ENCODE data around the gene ST6GALNAC3.

The ST6GALNAC3 gene

GRCh38 chr1:76170084-76170483 is 95.5 kb downstream of the ST6GALNAC3 start:
- in situ Hi-C loops (cut with MboI; ENCODE audit: low pct_unique_long_range_greater_than_20kb, low sequenced_read_pairs), result no loop called here
- no peak for DNase-seq

GRCh38 chr1:76170513-76170912 is 96.0 kb downstream of the ST6GALNAC3 start:
- in situ Hi-C loops (cut with MboI; ENCODE audit: low pct_unique_long_range_greater_than_20kb, low sequenced_read_pairs), result no loop called here
- no peak for DNase-seq

GRCh38 chr1:76176000-76176399 is 101.5 kb downstream of the ST6GALNAC3 start:
- in situ Hi-C loops (cut with MboI; ENCODE audit: low pct_unique_long_range_greater_than_20kb, low sequenced_read_pairs), result no loop called here

GRCh38 chr1:76177615-76178014 is 103.1 kb downstream of the ST6GALNAC3 start:
- in situ Hi-C loops (cut with MboI; ENCODE audit: low pct_unique_long_range_greater_than_20kb, low sequenced_read_pairs), result no loop called here
- no peak for DNase-seq

More at GRCh38 chr1:76176000-76176399, 101.5 kb downstream of the ST6GALNAC3 start:
- DNase-seq, result no peak

- in situ Hi-C loops (cut with MboI; ENCODE audit: low pct_unique_long_range_greater_than_20kb, low sequenced_read_pairs), result no loop called here
- DNase-seq, result no peak
Measured at GRCh38 chr1:76179219-76179698, 104.7 kb downstream of the ST6GALNAC3 start.

GRCh38 chr1:76185207-76185606 is 110.7 kb downstream of the ST6GALNAC3 start:
- in situ Hi-C loops (cut with MboI; ENCODE audit: low pct_unique_long_range_greater_than_20kb, low sequenced_read_pairs), result no loop called here

GRCh38 chr1:76186554-76187170 is 112.1 kb downstream of the ST6GALNAC3 start:
- in situ Hi-C loops (cut with MboI; ENCODE audit: low pct_unique_long_range_greater_than_20kb, low sequenced_read_pairs), result no loop called here
- DNase-seq, result no peak

More at GRCh38 chr1:76185207-76185606, 110.7 kb downstream of the ST6GALNAC3 start:
- no peak for DNase-seq

- no peak for DNase-seq
- in situ Hi-C loops (cut with MboI; ENCODE audit: low pct_unique_long_range_greater_than_20kb, low sequenced_read_pairs), result no loop called here
Measured at GRCh38 chr1:76187436-76187835, 112.9 kb downstream of the ST6GALNAC3 start.

GRCh38 chr1:76189310-76189709 is 114.8 kb downstream of the ST6GALNAC3 start:
- no peak for DNase-seq
- in situ Hi-C loops (cut with MboI; ENCODE audit: low pct_unique_long_range_greater_than_20kb, low sequenced_read_pairs), result no loop called here

- in situ Hi-C loops (cut with MboI; ENCODE audit: low pct_unique_long_range_greater_than_20kb, low sequenced_read_pairs), result no loop called here
- no peak for DNase-seq
Measured at GRCh38 chr1:76190749-76191424, 116.3 kb downstream of the ST6GALNAC3 start.

- in situ Hi-C loops (cut with MboI; ENCODE audit: low pct_unique_long_range_greater_than_20kb, low sequenced_read_pairs), result no loop called here
- no peak for DNase-seq
Measured at GRCh38 chr1:76191561-76191960, 117.0 kb downstream of the ST6GALNAC3 start.

GRCh38 chr1:76198452-76198851 is 123.9 kb downstream of the ST6GALNAC3 start:
- no peak for DNase-seq
- in situ Hi-C loops (cut with MboI; ENCODE audit: low pct_unique_long_range_greater_than_20kb, low sequenced_read_pairs), result no loop called here

- no peak for DNase-seq
- in situ Hi-C loops (cut with MboI; ENCODE audit: low pct_unique_long_range_greater_than_20kb, low sequenced_read_pairs), result no loop called here
Measured at GRCh38 chr1:76202670-76203069, 128.1 kb downstream of the ST6GALNAC3 start.

GRCh38 chr1:76203127-76203526 is 128.6 kb downstream of the ST6GALNAC3 start:
- DNase-seq, result no peak
- in situ Hi-C loops (cut with MboI; ENCODE audit: low pct_unique_long_range_greater_than_20kb, low sequenced_read_pairs), result no loop called here

- in situ Hi-C loops (cut with MboI; ENCODE audit: low pct_unique_long_range_greater_than_20kb, low sequenced_read_pairs), result no loop called here
Measured at GRCh38 chr1:76209238-76209637, 134.7 kb downstream of the ST6GALNAC3 start.

GRCh38 chr1:76209648-76210047 is 135.1 kb downstream of the ST6GALNAC3 start:
- in situ Hi-C loops (cut with MboI; ENCODE audit: low pct_unique_long_range_greater_than_20kb, low sequenced_read_pairs), result no loop called here
- DNase-seq, result no peak

More at GRCh38 chr1:76209238-76209637, 134.7 kb downstream of the ST6GALNAC3 start:
- no peak for DNase-seq

- in situ Hi-C loops (cut with MboI; ENCODE audit: low pct_unique_long_range_greater_than_20kb, low sequenced_read_pairs), result no loop called here
- DNase-seq, result no peak
Measured at GRCh38 chr1:76210160-76210559, 135.6 kb downstream of the ST6GALNAC3 start.

GRCh38 chr1:76218888-76219287 is 144.3 kb downstream of the ST6GALNAC3 start:
- DNase-seq, result no peak
- in situ Hi-C loops (cut with MboI; ENCODE audit: low pct_unique_long_range_greater_than_20kb, low sequenced_read_pairs), result no loop called here

- in situ Hi-C loops (cut with MboI; ENCODE audit: low pct_unique_long_range_greater_than_20kb, low sequenced_read_pairs), result no loop called here
- DNase-seq, result no peak
Measured at GRCh38 chr1:76219366-76219818, 144.8 kb downstream of the ST6GALNAC3 start.

- in situ Hi-C loops (cut with MboI; ENCODE audit: low pct_unique_long_range_greater_than_20kb, low sequenced_read_pairs), result no loop called here
- no peak for DNase-seq
Measured at GRCh38 chr1:76224752-76225151, 150.2 kb downstream of the ST6GALNAC3 start.

GRCh38 chr1:76225526-76225925 is 151.0 kb downstream of the ST6GALNAC3 start:
- in situ Hi-C loops (cut with MboI; ENCODE audit: low pct_unique_long_range_greater_than_20kb, low sequenced_read_pairs), result no loop called here
- no peak for DNase-seq
